ENCODE data around the gene IL2. TPM values are rescaled to one million over a fixed set of nuclear protein-coding genes. Genes with fewer than 3 reads are reported as not detected.

IL2 gene
- not detected for total RNA-seq

DNA sequence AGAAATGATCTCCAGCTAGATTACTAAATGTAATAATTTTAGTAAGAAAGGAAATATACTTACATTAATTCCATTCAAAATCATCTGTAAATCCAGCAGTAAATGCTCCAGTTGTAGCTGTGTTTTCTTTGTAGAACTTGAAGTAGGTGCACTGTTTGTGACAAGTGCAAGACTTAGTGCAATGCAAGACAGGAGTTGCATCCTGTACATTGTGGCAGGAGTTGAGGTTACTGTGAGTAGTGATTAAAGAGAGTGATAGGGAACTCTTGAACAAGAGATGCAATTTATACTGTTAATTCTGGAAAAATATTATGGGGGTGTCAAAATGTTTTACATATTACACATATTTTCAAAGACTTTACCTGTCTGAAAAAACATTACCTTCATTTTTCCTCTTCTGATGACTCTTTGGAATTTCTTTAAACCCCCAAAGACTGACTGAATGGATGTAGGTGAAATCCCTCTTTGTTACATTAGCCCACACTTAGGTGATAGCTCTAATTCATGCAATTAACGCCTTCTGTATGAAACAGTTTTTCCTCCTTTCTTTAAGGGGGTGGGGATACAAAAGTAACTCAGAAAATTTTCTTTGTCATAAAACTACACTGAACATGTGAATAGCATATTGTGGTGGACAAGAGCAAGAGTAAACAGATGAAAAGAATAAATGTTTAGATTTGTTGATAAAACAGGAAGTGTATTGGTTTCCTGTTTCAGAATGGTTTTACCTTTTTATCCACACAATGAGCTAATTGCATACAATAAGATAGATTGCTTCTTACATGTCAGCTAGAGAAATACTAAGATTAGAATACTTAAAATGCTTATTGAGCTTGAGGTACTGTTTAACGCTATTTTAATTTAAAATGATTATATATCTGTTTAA, at the start of gene IL2:
IL2 (minus strand) TSS at position 495 of the 886 bp plus-strand sequence; CDS start at position 210, 285 bp downstream.
- Histone ChIP-seq H3K27me3 (no peaks in the 10 kb centered on the region), H3K4me3 (no peak within 1 kb of the TSS), H3K9me3 (no peaks in the 10 kb centered on the region), H3K4me1 (no peaks in the 10 kb centered on the region), H3K36me3 (replicated peaks in 1 of 2; ENCODE audit: insufficient read depth in 1 of 2, low read depth in 2 of 2) (no peaks in the 10 kb centered on the region), H3K27ac (no peak within 1 kb of the TSS)
- WGBS, 2 donors = 56 to 69% methylated on average over 2 of the region's 2 CpGs
- intact Hi-C loops (cut with DNase I) = no loop called here
- TF ChIP-seq, protein P1, sequence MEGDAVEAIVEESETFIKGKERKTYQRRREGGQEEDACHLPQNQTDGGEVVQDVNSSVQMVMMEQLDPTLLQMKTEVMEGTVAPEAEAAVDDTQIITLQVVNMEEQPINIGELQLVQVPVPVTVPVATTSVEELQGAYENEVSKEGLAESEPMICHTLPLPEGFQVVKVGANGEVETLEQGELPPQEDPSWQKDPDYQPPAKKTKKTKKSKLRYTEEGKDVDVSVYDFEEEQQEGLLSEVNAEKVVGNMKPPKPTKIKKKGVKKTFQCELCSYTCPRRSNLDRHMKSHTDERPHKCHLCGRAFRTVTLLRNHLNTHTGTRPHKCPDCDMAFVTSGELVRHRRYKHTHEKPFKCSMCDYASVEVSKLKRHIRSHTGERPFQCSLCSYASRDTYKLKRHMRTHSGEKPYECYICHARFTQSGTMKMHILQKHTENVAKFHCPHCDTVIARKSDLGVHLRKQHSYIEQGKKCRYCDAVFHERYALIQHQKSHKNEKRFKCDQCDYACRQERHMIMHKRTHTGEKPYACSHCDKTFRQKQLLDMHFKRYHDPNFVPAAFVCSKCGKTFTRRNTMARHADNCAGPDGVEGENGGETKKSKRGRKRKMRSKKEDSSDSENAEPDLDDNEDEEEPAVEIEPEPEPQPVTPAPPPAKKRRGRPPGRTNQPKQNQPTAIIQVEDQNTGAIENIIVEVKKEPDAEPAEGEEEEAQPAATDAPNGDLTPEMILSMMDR (IDR thresholded peaks at IDR 0.05) = no peak
- no peak for TF ChIP-seq POLR2A (IDR thresholded peaks at IDR 0.05)
- DNase-seq (no peak), ATAC-seq (no peak)

DNA sequence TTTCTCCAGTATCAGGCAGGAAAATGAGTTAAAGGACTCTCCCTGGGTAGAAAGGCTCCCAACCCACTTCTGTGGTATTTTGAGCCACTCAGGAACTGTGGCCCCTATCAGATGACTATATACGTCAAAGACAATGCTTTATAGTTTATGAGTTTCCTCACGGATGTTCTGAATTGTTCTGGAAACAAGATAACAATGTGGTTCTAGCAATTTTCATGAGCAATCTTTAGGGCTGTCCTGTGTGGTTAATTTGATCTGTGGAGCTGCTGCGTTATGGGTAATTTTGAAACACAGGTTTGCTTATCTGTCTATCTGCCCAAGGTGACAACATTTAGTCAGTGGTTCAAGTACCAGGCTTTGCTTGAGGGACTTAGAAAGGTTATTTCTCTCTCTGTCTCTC, 46.7 kb upstream of the IL2 start:
- WGBS, 2 donors = 38 to 43% methylated on average over 3 of the region's 3 CpGs
- Histone ChIP-seq H3K27ac (no peak overlapping the region), H3K4me3 (no peak overlapping the region), H3K27me3 (no peaks in the 10 kb centered on the region), H3K9me3 (no peaks in the 10 kb centered on the region), H3K4me1 (no peaks in the 10 kb centered on the region), H3K36me3 (replicated peaks in 1 of 2; ENCODE audit: insufficient read depth in 1 of 2, low read depth in 2 of 2) (no peaks in the 10 kb centered on the region)
- TF ChIP-seq POLR2A (IDR thresholded peaks at IDR 0.05) = no peak
- TF ChIP-seq, protein P1 (IDR thresholded peaks at IDR 0.05) = no peak
- ATAC-seq (no peak), DNase-seq (no peak)
- intact Hi-C loops (cut with DNase I) = no loop called here

- WGBS, 2 donors = 14 to 27% methylated on average over 4 of the region's 4 CpGs
- DNase-seq (peak in 3 of 4 donors; percentile 13 to 39 (median 13)), ATAC-seq (peak; percentile 35)
These were observed 44.5 kb upstream of the IL2 start for GRCh38 chr4:122500852-122501501.

DNA sequence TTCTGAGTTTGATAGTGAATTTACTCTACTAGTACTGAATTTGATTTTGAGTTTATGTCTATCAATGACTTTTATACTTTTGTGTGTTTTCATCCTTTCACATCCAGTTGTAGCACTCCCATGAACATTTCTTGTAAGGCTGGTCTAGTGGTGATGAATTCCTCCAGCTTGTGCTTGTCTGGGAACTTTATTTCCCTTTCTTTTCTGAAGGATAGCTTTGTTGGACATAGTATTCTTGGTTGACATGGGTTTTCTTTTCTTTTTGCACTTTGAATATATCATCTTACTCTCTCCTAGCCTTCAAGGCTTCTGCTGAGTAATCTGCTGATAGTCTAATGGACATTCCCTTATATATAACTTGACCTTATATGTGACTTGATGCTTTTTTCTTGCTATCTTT, 32.5 kb upstream of the IL2 start:
- ATAC-seq (no peak), DNase-seq (no peak)
- no peaks in the 10 kb centered on the region for H3K27me3 ChIP-seq
- intact Hi-C loops (cut with DNase I) = no loop called here
- H3K4me1 ChIP-seq = no peaks in the 10 kb centered on the region
- H3K4me3 ChIP-seq = no peak overlapping the region
- H3K36me3 ChIP-seq (replicated peaks in 1 of 2; ENCODE audit: insufficient read depth in 1 of 2, low read depth in 2 of 2) = no peaks in the 10 kb centered on the region
- TF ChIP-seq, protein P1 (IDR thresholded peaks at IDR 0.05) = no peak
- no peak for TF ChIP-seq POLR2A (IDR thresholded peaks at IDR 0.05)
- H3K27ac ChIP-seq = no peak overlapping the region
- H3K9me3 ChIP-seq = peaks cover 0 to 14% (median 0%) of the 10 kb centered on the region in 3 donors

More at GRCh38 chr4:122500852-122501501, 44.5 kb upstream of the IL2 start:
- TF ChIP-seq, protein P1 (IDR thresholded peaks at IDR 0.05) = no peak
- TF ChIP-seq POLR2A (IDR thresholded peaks at IDR 0.05) = no peak
- no peak overlapping the region for H3K4me3 ChIP-seq
- H3K9me3 ChIP-seq = no peaks in the 10 kb centered on the region
- intact Hi-C loops (cut with DNase I) = no loop called here
- no peaks in the 10 kb centered on the region for H3K27me3 ChIP-seq
- H3K27ac ChIP-seq = no peak overlapping the region
- H3K4me1 ChIP-seq = no peaks in the 10 kb centered on the region
- H3K36me3 ChIP-seq (replicated peaks in 1 of 2; ENCODE audit: insufficient read depth in 1 of 2, low read depth in 2 of 2) = no peaks in the 10 kb centered on the region

Data from body of pancreas (tissue), 4 donors.